Fibroblast of skin of right biceps (primary cell): ENCODE results near the gene SLC2A6.
A peak's percentile ranks its signal among the peaks of the same experiment; 100 is the strongest.
"Not testable (repeated sequence)": the region's sequence is repeated elsewhere in the genome, so short reads cannot be mapped to it uniquely, and the experiment has no call there.

Experiments used
- DNase-seq: peaks from one replicate; pipeline ENCODE4 v3.0.0-alpha.2; 2013

SLC2A6 gene

DNA sequence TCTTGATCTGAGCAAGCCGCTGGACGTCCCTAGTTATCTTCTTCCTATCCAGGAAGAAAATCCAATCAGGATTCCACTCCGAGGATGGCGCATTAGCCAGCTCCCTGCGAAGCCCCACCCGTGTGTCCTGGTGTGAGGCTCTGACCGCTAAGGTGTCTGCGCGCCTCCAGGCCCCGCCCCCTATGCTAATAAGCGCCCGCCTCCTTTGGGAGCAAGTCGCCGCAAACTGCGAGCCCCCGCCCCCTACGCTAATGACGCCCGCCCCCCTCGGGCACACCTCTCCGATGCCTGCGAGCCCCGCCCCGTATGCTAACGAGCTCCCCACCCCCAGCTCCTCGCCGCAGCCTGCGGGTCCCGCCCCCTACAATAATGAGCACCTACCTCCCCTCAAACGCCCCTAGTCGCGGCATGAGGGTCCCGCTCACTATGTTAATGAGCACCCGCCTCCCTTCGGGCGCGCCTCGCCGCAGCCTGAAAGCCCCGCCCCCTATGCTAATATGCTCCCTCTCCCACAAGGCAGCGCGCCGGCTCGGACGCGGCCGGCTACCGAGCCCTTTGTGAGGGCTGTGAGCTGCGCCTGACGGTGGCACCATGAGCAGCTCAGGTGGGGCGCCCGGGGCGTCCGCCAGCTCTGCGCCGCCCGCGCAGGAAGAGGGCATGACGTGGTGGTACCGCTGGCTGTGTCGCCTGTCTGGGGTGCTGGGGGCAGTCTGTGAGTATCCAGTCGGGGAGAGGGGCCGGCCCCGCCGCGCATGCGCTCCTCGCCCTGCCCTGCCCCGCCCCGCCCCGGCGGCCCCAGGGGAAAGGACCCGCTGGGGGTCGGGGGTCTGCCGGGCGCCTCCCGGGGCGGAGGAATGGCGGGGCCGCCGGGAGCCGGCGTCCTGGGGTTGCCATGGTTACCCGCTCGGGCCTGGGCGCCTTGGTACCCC, 19.2 kb downstream of the SLC2A6 start, which contains the start of gene CACFD1:
Gene CACFD1, plus strand, starts transcription at position 503 of the 929 bp plus-strand sequence. Its CDS starts 89 bp downstream, at position 592.
- peak; percentile 90 for DNase-seq

DNA sequence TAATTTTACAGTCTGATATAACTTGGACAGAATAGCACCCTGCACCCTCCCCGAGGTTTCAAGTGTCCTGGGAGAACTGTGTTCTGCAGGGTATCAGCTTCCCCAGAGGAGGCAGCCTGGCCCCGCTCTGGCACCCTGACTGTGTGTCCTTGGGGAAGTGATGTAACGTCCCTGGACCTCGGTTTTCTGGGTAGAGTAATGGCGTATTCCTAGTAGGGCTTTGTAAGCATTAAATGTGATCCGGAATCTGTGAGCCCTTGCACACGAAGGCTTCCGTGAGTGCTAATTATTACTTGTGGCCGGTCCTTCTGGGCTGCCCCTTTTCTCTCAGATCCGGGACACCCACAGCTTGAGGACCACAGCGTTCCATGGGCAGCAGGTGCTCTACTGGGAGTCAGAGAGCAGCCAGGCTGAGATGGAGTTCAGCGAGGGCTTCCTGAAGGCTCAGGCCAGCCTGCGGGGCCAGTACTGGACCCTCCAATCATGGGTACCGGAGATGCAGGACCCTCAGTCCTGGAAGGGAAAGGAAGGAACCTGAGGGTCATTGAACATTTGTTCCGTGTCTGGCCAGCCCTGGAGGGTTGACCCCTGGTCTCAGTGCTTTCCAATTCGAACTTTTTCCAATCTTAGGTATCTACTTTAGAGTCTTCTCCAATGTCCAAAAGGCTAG, 20.1 kb downstream of the SLC2A6 start:
- no peak for DNase-seq

DNA sequence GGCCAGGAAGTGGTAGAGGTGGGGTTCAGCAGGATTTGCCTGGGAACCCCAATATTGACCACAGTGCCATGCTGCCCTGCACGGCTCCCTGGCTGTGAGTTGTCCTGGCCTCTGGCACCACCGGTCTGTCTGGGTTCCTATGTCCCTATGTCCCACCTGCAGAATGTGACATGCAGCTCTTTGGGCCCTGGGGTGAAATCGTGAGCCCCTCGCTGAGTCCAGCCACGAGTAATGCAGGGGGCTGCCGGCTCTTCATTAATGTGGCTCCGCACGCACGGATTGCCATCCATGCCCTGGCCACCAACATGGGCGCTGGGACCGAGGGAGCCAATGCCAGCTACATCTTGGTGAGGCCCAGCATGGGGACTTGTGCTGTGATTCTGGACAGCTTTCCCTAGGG, 21.2 kb downstream of the SLC2A6 start:
- DNase-seq = no peak

DNA sequence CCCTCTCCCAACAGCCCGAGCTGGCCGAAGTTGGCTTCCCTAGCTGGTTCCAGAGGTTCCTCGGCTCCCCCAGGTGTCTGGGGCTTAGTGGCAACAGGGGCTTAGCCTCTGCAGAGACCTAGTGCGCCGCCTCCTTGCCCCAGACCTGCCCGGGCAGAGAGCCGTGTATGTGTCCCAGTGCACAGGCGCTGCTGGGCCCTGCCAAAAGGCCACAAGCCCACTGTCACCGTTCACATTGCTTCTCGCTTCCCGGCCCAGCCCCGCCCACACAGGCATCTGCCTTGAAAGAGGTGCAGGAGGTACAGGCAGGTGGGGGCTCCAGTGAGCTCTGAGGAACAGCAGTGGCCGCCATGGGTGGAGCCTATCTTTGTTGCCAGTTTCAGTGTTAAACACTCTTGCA, 21.7 kb downstream of the SLC2A6 start:
- no peak for DNase-seq

DNA sequence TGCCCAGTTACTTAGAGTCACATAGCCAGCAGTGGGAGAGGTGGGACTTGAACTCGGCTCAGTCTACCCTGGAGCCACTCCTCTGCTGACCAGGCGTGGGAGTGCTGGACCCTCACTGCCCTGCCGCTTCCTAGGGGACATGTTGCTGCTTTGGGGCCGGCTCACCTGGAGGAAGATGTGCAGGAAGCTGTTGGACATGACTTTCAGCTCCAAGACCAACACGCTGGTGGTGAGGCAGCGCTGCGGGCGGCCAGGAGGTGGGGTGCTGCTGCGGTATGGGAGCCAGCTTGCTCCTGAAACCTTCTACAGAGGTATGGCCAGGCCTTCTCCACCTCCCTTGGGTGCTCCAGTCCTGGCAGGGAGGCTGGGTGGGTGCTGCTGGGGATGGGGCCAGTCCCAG, 22.5 kb downstream of the SLC2A6 start:
- DNase-seq = no peak

DNA sequence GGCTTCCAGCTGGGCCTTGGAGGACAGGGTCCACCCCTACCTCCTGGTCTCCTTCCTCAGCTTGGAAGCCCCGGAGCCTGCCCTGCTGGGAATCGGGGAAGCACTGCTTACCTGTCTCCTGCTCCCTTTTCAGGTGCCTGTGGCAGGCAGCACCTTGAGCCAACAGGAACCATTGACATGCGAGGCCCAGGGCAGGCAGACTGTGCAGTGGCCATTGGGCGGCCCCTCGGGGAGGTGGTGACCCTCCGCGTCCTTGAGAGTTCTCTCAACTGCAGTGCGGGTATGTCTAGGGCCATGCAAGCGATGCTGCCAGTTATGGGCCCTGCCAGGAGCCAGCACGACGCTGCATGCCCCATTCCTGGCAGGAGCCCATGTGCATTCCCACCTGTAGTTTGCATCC, 23.0 kb downstream of the SLC2A6 start:
- DNase-seq = no peak

DNA sequence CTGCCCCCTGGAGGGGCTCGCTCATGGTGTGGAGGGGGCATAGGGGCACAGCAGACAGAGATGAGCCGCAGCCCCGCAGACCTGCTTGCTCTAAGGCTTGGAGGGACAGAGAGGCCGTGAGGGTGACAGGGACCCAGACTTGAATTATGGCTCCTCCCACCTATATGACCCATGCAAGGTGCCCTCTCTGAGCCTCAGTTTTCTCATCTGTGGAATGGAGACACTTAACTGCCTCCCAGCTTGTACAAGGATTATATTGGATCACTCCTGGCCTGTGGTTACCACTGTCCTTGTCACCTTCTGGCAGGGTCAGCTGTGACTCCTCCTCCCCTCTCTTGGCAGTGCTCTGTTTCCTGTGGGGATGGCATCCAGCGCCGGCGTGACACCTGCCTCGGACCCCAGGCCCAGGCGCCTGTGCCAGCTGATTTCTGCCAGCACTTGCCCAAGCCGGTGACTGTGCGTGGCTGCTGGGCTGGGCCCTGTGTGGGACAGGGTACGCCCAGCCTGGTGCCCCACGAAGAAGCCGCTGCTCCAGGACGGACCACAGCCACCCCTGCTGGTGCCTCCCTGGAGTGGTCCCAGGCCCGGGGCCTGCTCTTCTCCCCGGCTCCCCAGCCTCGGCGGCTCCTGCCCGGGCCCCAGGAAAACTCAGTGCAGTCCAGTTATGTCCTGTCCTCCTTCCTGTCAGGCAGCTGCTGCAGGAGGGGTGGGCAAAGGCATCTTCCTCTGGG, 23.8 kb downstream of the SLC2A6 start:
- no peak for DNase-seq

DNA sequence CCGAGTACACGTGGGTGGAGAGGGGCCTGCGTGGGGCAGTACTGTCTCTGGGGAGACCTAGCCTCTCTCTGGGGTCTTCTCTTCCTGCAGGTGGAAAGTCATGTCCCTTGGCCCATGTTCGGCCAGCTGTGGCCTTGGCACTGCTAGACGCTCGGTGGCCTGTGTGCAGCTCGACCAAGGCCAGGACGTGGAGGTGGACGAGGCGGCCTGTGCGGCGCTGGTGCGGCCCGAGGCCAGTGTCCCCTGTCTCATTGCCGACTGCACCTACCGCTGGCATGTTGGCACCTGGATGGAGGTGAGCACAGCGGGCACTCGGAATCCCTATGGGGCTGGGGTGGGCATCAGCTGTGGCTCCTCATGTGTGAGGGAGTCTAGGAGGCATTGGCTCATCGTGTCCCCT, 24.6 kb downstream of the SLC2A6 start:
- DNase-seq = no peak

DNA sequence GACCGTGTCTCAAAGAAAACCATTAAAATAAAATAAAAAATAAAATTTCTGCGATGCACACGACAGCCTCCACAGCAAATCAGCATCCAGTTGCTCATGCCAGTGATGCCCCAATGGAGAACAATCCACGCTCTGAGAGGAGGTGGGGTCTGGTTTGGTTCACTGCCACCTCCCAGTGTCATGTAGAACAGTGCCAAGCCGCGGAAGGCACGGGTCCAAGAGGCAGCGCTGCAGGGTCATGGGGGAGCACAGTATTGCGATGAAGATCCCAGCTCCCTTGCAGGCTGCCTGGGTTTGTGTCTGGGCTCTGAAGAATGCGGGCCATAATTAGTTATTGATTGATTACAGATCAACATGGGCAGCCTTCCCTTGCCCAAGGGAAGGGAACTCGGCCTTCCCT, 25.2 kb downstream of the SLC2A6 start:
- DNase-seq = no peak

DNA sequence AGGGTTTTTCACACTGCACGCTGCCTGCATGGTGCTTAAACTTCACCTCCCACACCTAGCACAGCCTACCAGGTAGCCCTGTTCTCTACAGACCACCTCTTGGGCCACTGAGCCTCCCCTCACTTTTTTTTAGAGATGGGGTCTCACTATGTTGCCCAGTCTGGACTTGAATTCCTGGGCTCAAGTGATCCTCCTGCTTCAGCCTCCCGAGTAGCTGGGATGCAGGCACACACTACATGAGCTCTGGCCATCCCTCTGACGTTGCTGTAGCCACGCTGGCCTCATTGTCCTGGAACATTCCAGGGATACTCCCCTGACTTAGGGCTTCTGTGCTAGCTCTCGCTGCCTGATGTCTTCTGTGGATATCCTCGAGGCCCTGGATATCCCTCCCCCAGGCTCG, 26.3 kb downstream of the SLC2A6 start:
- no peak for DNase-seq

DNA sequence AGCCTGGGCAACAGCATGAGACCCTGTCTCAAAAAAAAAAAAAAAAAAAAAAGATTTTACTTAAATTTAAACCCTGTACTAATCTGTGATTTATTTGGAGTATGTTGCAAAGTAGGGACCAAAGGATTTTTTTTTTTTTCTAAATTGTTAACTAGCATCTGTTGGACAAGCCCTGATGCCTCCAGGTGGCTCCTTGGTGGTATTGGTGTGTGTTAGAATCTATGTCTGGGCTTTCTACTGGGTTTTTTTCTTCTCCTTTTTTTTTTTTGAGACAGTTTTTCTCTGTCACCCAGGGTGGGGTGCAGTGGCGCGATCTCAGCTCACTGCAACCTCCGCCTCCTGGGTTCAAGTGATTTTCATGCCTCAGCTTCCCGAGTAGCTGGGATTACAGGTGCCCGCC, 27.0 kb downstream of the SLC2A6 start:
- DNase-seq = not testable (repeated sequence)

DNA sequence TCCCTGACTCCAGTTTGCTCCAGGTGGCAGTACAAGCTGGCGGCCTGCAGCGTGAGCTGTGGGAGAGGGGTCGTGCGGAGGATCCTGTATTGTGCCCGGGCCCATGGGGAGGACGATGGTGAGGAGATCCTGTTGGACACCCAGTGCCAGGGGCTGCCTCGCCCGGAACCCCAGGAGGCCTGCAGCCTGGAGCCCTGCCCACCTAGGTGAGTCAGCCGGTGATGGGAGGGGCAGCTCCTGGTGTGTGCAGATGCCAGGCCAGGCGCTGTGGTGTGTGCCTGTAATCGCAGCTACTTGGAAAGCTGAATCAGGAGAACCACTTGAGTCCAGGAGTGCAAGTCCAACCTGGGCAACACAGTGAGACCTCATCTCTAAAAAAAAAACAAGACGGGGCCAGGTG, 29.1 kb downstream of the SLC2A6 start:
- DNase-seq = no peak

DNA sequence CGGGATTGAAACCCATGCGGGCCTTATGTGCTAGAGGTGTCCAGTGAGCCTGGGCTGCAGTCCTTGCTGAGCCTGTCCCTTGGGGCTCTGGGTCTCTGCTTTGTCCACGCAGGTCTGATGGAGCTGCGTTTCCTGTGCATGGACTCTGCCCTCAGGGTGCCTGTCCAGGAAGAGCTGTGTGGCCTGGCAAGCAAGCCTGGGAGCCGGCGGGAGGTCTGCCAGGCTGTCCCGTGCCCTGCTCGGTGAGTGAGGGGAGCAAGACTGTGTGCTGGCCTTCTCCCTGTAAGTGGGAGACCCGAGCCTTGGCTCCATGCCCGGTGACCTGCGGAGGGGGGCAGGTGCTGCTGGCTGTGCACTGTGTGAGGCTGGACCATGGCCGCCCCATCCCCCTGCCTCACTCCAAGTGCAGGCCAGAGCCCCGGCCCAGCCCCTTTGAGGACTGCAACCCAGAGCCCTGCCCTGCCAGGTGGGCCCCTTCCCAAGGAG, 30.4 kb downstream of the SLC2A6 start:
- DNase-seq = no peak

DNA sequence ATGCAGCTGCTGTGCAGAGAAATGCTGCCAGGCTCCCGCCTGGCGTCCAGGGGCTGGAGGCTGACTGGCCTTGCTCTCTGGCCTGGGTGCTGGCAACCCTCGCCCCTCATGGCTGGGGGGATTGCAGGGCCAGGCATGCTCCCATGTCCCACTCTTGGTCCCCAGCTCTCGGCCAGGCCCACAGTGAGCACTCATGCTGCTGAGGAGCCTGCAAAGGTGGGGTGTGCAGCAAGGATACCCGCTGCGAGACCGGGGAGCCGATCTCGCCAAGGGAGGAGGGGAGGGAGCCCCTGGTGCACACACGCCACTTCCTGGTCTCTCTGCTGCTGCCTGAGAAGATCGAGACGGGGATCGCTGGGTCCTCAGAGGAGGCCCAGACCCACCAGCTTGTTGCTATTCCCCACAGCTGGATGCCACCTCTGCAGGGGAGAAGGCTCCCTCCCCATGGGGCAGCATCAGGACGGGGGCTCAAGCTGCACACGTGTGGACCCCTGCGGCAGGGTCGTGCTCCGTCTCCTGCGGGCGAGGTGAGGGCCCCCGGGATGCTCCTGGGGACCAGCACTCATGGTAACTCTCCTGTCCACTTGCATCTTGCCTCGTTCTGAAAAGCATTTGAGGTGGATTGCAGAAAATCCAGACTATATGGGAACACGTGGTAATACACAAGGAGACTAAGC, 33.5 kb downstream of the SLC2A6 start:
- DNase-seq = no peak

DNA sequence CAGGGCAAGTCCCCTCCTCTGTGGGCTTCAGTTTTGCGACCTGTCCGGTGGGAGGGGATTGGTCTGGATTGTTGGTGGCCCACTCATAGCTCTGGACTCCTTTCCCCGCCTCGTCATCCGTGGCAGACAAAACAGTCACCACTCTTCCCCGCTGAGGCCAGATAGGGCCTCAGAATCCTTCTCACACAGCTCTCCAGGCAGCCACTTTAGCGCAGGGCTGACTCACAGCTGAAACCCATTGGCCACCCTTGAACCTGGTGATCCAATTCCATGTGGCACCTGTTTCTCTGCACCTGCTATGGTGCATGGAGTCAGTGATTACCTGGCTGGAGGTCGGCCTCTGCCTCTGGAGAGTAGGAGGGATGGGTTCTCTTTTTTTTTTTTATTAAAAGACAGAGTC, 34.9 kb downstream of the SLC2A6 start:
- DNase-seq = no peak

DNA sequence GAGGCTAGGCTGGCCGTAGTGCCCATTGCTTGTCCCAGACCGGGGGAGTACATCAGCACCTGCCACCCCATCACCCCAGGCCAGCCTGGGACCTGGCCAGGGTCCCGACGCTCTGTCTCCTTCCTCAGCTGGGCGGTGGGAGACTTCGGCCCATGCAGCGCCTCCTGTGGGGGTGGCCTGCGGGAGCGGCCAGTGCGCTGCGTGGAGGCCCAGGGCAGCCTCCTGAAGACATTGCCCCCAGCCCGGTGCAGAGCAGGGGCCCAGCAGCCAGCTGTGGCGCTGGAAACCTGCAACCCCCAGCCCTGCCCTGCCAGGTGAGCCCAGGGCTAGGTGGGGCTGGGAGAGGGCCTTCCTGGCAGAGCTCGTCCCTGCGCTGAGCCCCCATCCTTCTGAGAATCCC, 35.7 kb downstream of the SLC2A6 start:
- DNase-seq = no peak

DNA sequence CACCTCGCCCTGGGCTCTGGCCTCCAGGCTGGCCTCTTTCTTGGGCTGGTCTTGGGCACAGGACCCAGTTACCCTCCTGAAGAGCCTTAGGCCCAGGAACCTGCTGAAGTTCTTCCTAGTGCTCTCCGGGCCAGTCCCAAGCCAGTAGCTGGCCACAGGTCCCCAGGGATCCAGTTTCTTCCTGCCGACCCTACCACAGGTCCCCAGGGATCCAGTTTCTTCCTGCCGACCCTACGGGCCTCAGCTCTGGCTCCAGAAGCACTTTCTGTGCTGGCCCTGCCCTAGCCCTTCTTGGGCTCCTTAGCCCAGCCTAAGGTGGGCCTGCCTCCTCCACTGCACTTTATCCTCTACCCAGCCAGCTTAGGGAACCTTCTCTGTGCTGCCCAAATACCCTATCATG, 37.3 kb downstream of the SLC2A6 start:
- no peak for DNase-seq

DNA sequence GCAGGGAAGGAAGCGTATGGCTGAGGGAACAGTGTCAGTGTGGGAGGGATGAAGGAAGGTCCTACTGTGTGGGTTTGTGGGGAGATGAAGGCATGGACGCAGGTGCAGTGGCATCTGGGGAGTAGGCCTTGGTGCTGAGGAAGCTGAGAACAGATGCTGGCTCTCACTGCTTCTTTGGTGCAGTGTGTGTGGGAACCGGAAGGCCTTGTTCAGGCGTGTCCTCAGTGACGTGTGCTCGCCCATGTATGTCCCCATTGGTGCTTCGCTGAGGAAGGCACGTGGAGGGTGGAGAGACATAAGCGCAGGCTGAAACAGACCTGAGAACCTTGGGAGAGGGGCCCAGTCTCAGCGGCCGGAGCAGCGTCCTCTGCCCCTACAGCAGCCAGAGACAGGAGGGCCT, 38.0 kb downstream of the SLC2A6 start:
- no peak for DNase-seq

DNA sequence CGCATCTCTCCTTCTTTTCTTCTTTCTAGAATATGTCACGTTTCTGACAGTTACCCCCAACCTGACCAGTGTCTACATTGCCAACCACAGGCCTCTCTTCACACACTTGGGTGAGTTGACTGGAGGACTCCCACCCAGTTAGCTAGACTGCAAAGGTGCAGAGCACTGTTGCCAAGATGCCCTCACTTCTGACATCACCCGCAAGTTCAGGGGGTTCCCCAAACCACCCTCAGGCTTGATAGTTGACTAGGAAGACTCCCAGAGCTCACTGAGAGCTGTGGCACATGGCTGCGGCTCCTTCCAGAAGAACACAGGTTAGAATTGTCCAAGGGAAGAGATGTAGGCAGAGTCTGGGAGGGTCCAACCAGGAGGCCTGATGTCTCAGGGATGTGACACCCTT, 39.6 kb downstream of the SLC2A6 start:
- DNase-seq = no peak

DNA sequence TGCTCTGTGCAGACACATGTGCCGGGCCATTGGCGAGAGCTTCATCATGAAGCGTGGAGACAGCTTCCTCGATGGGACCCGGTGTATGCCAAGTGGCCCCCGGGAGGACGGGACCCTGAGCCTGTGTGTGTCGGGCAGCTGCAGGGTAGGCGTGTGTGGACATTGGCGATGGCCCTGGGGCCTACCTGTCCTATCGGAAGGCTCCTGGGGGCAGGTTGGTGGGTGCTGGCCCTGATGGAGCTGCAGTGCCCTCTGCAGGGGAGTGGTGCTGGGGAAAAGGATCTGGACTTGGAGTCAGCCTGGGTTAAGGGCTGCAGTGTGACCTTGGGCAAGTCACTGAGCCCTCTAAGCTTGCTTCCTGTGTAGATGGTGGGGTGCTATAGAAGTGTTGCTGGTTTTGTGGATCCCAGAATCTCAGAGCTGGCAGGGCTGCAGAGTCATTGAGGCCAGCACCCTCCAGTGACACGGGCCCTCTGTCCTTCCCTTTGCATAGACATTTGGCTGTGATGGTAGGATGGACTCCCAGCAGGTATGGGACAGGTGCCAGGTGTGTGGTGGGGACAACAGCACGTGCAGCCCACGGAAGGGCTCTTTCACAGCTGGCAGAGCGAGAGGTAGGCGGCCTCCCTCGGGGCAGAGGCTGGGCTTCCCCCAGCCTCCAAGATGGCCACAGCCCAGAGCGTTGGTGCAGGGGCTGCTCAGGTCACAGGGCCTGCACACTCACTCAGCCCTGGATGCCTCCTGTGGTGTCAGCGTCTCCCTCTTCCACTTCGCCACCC, 41.0 kb downstream of the SLC2A6 start:
- DNase-seq = no peak

DNA sequence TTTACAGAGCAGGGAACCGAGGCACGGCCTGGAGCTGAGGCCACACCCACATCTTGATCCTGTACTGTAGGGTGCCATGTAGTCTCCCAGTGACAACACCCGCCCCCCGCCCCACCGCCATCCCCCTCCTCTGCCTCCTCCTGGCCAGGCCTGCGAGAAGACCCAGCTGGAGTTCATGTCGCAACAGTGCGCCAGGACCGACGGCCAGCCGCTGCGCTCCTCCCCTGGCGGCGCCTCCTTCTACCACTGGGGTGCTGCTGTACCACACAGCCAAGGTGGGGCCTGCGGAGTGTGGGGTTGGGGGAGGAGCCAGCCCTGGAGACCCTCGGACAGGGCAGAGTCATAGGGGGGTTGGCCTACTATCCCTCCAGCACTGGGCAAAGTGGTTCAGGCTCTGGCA, 42.2 kb downstream of the SLC2A6 start:
- DNase-seq = no peak

DNA sequence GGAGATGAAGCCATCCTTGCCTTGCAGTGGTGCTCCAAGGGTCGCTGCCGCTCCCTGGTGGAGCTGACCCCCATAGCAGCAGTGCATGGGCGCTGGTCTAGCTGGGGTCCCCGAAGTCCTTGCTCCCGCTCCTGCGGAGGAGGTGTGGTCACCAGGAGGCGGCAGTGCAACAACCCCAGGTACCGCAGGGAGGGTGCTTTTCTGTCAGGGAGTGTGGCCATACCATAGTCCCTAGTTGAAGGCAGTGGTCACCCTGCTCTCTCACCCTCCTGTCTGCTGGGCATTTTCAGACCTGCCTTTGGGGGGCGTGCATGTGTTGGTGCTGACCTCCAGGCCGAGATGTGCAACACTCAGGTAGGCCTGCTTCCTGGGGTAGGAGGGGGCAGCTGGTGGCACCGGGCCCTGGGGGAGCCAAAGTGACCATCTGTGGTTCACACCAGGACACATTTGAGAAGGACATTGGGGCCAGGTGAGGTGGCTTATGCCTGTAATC, 45.5 kb downstream of the SLC2A6 start:
- DNase-seq = no peak
